GM21619 (cell line): ENCODE data around the gene SULF2.

Experiments used
- ATAC-seq: cut with Tn5 transposase; IDR thresholded peaks from one replicate; pipeline ENCODE4 v1.9.1; 2021; ENCODE audit not compliant: unreplicated experiment

The SULF2 gene

DNA sequence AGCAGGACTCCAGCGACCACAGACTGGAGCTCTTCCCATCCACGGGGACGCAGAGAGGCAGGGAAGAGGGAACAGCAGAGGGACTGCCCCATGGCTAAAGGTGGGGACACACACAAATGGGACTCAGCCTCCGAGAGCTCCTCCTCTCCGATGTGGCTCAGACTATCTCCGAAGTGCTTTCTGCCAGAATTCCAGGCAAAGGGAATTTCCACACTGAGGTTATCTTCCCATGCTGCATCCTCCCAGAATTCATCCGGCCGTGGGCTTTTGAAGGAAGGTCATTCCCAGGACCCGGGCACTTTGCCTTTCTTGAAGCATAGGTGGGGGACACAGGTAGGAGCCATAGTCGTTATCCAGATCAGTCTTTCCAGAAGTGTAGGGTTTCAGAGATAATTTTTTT is 67.9 kb downstream of the SULF2 start:
- no peak for ATAC-seq

DNA sequence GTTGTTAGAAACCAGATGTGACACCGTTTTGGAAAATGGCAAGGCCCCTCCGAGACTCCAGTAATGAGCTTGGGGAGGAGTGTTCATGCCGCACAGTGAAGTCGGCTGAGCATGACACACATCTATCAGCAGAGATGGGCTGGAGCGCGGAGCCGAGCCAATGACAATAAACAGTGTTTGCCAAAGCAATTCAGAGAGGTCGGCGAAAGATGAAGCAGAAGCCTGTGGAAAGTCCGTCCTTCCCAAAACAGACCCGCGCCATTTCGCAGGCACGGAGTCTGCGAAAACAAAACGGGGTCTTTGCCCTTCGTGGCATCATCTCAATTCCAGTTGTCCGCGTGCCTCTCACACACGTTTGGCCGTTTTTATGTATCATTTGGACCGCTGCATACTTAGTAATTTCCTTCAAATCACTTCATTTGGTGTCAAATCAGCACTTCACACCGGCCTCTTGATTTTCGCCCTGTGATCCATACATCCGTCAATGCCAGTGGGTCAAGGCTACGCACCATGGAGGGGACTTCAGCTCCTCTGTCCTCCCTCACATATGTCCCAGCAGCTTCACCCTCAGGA is 71.3 kb downstream of the SULF2 start:
- ATAC-seq = no peak

DNA sequence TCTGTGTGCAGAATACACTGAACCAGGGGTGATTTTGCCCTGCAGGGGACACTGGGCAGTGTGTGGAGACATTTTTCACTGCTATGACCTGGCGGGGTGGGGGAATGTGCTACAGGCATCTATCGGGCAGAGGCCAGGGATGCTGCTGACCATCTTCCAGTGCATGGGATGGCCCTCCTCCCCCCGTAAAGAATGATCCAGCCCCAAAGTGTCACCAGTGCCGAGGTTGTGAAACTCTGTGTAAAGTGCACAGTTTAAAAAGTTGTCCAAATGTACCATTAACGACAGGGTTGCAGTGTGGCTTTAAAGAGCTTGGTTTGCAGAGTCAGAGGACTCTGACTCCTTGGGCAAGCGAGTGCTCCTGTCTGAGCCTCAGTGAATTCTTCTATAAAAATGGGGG is 72.1 kb downstream of the SULF2 start:
- ATAC-seq = no peak

DNA sequence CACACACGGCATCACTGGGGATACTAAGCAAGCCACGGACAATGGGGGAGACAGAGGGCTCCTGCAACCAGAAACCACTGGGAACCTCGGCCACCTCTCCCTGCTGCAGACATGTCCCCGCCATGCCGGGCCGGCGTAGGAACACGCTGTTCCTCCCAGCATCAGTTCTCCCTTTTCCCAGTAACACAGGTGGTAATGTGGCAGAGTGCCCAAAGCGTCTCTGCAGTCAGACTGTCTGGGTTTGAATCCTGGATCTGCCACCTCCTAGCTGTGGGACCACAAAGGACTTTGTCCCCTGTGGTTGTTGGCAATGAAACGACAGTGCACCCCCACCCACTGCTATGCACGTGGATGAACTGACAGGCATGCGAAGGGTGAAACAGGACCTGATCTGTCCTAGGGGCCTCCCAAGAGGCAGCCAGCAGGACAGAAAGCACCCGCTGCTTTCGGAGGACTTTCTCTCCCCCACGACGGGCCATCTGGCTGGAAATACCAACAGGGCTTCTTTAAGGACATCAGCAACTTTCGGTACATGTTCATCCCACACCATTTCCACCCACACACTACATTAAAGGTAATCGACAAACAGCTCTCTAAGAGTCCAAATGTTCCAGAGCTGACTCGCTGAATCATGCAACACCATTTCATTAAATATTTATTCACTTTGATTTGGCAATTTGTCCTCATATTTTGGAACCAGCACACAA is 74.1 kb downstream of the SULF2 start:
- ATAC-seq = no peak

DNA sequence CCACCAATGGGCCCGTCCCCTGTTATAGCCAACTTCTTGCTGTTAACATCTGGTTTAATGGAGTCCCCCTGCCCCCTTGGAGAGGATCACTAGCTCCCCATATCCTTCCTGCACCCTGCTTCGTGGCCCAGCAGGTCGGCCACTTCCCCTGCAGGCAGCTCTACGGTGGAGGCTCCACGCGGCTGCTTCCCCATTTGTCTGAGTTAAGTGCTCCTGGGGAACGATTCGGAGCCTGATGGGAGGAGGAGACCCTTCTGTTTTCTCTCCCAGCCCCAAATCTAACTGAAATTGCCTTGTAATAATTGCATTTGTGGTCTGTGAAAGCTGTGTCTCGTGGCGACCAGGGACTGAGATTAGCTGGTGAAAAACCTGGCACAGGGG is 74.6 kb downstream of the SULF2 start:
- ATAC-seq = no peak

DNA sequence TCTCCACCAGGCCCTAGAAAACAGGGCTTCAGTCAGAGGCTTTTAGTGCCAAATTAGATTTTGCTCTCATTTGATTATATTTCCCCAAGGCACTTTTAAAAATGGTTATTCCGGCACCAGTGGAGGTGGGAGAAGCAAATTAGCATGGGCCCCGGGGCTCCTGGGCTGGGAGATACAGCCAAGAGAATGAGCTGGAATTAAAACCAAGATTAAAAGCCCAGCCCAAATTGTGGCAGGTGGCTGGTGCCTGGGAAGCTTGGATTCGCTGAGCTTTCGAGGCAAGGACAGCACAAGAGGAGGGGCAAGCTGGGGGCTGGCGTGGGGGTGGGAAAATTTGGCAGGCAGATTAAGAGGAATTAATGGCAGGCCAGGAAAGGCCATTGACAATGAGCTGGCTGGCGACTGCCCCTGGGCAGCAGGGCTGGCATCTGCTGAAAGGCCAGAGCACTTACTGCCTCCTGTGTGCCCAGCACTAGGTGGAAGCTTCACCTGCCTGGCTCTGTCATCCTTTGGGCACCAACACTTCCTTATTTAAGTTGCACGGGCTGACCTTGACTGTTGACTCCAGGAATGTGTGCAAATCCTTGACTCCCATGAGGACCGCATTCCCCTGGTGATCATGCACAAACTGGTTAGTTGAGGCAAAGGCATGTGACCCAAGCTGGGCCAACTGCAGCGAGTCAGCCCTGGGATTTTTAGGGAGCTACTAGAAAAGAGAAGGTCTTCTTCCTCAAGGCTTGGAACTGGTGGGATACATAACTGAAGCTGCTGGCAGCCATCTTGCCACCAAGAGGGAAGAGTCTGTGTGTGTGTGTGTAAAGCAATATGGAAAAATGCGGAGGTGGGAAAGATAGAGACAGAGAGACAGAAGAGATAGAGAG is 76.1 kb downstream of the SULF2 start:
- ATAC-seq = no peak

DNA sequence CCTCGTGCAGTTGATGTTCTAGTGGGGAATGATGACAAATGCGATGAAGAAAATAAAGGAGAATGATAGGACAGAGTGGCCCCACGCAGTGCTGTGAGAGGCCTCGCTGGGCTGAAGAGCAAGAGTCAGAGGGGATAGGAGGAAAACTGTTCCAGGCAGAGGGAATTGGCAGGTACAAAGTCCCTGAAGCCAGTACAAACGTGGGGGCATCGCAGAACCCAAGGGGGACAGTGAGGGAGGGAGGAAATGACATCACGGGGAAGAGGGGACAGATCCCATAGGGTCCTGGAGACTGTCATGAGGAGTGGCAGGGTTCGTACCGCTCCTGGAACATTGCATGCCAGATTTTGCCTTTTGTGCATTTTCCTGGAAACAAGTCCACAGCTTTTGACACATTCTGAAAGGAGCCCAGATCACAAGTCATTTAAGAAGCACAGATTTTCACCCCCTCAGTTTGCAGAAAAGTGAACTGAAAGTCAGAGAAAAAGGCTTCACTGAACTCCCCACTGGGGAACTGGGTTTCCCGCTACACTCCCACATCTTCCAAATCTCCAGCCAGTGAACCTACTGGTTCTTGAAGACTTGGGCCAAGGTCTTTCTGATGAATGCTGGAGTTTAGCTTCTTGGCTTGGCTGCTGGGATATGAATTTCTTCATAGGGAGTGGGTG is 77.0 kb downstream of the SULF2 start:
- no peak for ATAC-seq

DNA sequence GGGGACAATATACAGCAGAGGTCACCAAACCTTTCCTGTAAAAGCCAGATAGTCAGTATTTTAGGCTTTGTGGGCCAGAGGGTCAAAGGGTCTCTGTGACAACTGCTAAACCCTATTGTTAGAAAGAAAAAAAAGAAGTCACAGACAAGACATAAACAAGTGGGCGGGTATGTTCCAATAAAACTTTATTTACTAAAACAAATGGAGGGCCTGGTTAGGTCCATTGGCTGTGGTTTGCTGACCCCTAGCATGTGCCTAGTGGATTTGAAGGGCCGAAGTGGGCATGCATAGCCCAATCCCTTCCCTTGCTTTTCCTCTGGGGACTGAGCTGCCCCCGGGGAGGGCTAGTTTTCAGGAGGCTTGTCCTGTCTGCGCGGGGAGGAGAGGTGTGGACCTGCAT is 78.9 kb downstream of the SULF2 start:
- ATAC-seq = no peak

DNA sequence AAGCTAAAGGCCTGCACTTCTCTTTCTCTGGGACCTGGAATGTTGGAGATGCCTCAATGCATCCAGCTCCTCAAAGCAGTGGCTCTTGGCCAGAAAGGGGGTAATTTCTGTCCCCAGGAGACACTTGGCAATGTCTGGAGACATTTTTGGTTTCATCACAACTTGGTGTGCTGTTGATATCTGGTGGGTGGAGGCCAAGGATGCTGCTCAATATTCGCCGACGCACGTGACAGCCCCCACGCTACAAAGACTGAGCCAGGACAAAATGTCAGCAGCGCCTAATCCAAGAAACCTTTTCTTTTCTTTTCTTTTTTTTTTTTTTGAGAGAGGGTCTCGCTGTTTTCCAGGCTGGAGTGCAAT is 79.8 kb downstream of the SULF2 start:
- no peak for ATAC-seq

DNA sequence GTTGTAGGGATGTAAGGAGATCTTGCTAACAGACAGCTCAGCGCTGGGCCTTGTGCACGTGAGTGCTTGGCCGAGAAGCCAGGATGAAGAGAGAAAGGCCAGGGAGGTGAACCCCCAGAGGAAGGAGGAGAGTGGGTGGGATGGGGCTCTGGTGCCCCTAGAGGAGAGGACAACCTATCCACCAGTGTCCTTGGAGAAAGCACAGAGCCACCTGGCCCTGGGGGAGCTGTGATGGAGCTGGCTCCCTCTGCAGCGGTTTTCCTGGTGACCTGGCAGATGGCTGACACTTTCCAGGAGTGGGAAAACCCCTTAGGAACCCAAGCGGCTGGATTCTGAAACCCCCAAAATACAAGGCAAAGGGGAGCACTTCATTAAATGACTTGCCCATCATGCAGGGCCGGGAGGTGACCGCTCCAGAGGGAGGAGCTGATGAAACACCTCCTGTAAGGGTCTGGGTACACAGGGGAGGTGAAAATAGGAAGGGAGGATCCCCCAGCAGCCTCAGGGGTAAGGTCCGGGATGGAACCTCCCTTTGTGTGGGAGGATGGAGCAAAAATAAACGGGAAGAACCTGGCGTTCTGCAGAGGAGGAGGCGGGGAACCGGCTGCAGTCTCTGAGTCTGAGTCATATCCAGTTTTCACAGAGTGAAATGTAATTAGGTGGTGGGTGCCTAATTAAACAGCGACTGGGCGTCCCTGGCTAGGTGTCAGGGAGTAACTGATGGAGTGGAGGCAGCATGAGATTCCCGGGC is 80.4 kb downstream of the SULF2 start:
- ATAC-seq = no peak

DNA sequence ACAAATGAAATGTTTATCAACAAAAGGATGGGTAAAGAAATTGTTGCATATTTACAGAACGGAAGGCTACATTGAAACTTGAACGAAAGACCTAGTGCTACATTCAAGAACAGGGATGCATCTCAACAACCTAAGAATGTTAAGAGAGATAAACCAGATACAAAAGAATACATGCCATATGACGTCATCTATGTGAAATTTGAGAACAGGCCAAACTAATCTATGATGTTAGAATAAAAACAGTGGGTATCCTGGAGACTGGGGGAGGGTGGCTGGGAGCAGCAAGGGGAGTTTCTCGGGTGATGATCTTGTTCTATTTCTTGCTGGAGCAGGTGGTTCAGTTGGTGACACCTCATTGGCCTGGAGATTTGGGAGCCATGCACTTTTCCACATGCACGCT is 81.5 kb downstream of the SULF2 start:
- no peak for ATAC-seq

DNA sequence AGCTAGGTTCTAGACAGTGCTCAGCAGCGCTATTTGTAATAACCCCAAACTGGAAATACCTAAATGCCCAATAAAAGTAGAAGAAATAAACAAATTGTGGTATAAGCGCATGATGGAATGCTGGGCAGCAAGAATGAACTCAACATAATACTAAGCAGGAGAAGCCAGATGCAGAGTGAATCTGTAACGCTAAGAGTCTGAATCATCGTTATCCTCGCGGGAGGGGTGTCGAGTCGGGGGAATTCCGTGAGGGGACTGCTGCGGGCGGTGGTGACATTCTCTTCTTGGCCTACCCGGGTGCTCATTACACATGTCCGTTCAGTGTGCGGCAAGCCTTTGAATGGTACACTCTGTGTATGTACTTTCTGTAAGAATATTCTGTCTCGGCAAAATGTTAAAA is 83.7 kb downstream of the SULF2 start:
- ATAC-seq = no peak

DNA sequence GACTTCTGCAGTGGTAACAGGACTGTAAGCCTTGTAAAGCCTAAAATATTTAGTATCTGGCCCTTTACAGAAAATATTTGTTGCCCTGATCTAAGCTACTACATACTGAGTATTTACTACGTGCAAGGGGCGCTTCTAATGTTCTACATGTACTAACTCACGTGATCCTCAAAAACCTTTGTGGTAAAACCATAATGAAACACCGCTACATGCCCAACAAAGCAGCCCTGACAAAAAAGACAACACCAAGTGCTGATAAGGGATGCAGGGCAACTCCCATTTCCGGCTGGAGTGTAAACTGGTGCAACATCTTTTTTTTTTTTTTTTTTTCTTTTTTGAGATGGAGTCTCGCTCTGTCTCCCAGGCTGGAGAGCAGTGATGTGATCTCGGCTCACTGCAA is 85.0 kb downstream of the SULF2 start:
- ATAC-seq = no peak

DNA sequence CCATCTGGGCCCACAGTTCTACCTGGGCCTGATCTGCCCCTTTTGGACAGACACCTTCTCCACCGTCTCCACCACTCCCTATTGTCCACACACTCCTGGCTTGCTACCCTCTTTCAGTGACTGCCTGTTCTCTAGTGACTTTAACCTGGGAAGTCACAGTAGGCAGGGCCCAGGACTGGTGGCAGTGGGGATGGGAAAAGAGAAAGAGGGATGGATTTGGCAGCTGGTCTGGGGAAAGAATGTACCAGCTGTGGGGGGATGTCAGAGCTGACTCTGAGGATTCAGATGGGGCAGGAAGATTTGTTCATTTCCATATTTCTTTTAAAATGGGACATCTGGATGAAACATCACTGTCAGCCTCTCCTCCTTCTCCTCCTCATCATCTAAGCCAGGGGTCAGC is 85.5 kb downstream of the SULF2 start:
- no peak for ATAC-seq

DNA sequence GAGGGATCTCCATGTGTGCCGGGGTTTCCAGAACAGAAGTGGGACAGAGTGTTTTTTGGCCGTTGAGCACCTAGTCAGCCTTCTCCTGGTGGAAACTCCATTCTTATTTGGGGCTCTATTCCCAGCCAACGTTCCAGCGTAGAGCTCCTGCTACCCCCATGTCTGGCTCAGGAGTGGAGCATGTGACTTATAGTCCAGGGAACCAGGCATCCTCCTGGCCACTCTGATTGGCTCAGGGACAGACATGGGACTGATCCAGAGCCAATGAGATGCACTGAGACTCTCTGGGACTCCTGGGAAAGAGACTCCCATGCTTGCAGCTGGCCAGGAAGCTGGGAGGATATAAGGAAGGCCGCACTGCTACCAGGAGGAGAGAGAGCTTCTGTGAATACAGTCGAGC is 87.1 kb downstream of the SULF2 start:
- no peak for ATAC-seq

DNA sequence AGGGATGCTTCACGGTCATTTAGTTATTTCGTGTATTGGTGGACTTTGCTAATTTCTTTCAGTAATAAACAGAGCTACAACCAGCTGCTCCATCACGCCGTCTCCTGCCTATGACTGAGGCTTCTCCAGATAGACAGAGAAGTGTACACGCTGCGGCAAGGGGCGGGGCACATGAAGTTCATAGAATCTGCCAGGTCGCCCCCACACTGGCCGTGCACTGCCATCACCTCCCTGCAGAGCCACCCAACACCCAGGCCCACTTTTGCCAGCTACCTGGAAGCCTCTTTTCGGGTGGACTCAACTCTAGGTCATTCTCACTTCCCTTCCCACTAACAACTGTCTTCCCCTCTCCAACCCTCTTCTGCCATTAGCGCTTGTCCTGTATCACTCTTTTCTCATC is 88.4 kb downstream of the SULF2 start:
- ATAC-seq = no peak

DNA sequence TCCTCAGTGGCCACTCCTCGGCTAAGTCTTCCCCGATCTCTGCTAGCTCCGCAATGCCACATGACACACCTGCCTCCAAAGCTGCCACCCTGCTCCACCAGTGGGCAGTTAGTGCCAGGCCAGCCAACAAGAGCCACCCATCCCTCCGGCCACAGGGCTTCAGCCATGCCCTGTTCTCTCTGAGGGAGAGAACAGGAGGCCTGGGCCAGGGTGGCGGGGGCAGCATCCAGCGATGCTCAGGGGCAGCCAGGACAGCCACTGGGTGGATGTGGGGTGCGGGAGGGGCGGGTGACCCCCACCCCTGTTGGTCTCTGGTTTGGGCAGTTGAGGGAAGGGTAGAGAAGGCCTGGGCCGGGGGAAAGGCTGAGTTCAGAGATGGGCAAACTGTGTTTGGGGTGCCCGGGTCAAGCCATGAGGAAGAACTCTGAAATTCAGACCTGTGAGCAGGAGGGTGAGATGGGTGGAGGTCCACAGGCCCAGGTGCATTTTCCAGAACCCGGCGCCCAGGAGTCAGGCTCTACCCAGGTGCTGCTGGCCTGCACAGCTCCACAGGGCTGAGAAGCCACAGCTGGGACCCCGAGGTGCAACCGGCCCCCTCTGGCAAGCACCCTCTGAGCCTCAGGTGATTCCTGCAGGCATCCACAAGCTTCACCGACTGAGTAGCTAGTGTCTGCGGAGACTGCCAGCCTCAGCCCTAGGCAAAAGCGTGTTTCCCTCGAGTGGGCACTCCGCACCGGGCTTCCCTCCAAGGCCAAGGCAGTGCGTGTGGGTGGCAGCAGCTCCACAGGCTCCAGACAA is 91.1 kb downstream of the SULF2 start:
- no peak for ATAC-seq

DNA sequence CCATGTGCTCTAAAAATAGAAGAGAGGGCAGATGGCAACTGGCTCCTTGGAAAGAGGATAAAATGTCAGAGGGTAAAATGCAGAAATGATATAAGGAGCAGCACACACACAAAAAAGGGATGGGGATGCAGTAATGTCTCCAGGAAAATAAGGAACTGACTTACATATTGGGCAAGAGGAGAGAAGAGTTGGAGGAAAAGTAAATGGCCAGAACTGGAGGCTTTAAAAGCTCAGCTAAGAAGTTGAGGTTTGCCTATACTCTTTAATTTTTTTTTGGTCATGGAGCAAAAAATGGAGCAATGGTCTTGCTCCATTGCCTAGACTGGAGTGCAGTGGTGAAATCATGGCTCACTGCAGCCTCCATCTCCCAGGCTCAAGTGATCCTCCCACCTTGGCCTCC is 93.7 kb downstream of the SULF2 start:
- ATAC-seq = no peak

DNA sequence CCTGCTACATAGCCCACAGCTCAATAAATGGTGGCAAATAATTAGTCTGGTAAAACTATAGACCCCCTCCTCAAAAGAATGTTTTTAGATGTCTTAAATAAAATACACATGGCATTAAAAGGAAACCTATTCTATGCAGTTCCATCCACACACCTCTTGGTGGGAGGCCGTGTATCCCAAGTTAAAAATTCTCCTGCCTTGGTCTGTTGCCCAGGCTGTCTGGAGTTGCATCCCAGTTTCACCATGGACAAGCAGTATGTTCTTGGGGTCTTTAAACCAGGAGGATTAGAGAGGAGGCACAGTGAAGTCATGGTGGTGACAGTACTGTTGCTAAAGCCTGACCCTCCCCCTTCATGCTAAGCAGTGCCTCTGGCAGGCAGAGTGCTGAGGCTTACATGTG is 95.5 kb downstream of the SULF2 start:
- ATAC-seq = no peak
